ENCODE data around the gene SVOPL. TPM values are rescaled to one million over a fixed set of nuclear protein-coding genes. Genes with fewer than 3 reads are reported as not detected.

The SVOPL gene
- polyA plus RNA-seq, 3 donors = not detected

DNA sequence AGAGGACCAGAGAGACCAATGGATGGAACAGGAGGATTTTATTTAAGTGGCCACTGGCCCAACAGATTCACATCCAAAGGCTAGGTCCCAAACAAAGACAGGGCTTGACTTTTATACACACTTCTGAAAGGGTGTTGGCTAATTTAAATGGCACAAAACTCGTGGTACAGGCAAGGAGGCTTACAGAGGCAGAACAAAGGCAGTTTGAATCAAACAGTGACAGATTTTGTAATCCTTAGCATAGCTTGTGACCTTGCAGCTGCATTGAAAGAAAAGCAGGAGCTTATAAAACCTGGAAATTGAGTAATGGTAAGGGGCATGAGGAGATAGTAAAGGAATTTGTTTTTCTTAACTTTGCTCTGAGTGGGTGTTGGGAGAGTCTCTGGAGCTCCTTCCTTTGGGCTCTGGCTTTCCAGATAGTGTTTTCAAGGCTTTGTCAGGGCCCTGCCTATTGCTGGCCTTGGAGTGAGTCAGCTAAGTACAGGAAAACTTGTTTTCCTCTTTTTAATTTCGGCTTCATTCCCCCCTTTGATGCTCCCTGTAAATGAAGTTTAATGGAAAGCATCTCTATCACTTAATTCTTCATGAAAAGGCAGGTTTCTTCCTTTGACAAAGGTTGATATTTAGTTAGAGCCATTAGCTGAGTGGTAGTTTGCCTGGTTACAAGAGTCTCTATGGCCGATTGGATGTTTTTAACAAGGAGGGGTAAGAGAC, 144.2 kb downstream of the SVOPL start:
- Mint-ChIP-seq H3K4me1 (no peaks in the 10 kb centered on the region), H3K27me3 (ENCODE audit: low read depth in 3 of 3) (peaks cover 0 to 2% (median 2%) of the 10 kb centered on the region in 3 donors), H3K4me3 (no peak overlapping the region), H3K36me3 (peaks cover 86 to 94% of the 10 kb centered on the region in 2 donors), H3K9me3 (peaks cover 47 to 88% (median 76%) of the 10 kb centered on the region in 7 donors), H3K27ac (no peak overlapping the region)
- Histone ChIP-seq H3K4me1 (ENCODE audit: control insufficient read depth in 1 of 2, insufficient read depth in 2 of 2, low read length in 2 of 2) (no peaks in the 10 kb centered on the region), H3K4me2 (replicated peaks; ENCODE audit: extremely low read depth, low read length, poor library complexity, severe bottlenecking) (no peak overlapping the region), H3K4me3 (replicated peaks in 1 of 3; ENCODE audit: low read depth in 2 of 3, low read length in 3 of 3) (peak overlapping the region in 1 of 3 experiments; percentile 39), H3K9ac (ENCODE audit: insufficient read depth, low read length, poor library complexity, severe bottlenecking) (no peak overlapping the region), H4K20me1 (ENCODE audit: insufficient read depth, low read length) (no peaks in the 10 kb centered on the region), H3K27me3 (ENCODE audit: control insufficient read depth in 2 of 2, insufficient read depth in 2 of 2, low read length in 2 of 2) (no peaks in the 10 kb centered on the region), H3K79me2 (ENCODE audit: insufficient read depth, low read length) (peaks cover 3% of the 10 kb centered on the region), H3K36me3 (replicated peaks in 1 of 2; ENCODE audit: control insufficient read depth in 1 of 2, insufficient read depth in 2 of 2, low read length in 2 of 2) (peaks cover 95 to 100% of the 10 kb centered on the region in 2 donors), H3K9me3 (replicated peaks in 1 of 2; ENCODE audit: control insufficient read depth in 1 of 2, insufficient read depth in 1 of 2, low read length in 2 of 2) (peaks cover 70 to 98% of the 10 kb centered on the region in 2 donors), H2AFZ (ENCODE audit: insufficient read depth, low read depth, low read length, poor library complexity, severe bottlenecking) (no peak overlapping the region), H3K27ac (ENCODE audit: low read depth in 1 of 2, low read length in 2 of 2) (no peak overlapping the region)
- DNase-seq = no peak
- TF ChIP-seq, protein P1, sequence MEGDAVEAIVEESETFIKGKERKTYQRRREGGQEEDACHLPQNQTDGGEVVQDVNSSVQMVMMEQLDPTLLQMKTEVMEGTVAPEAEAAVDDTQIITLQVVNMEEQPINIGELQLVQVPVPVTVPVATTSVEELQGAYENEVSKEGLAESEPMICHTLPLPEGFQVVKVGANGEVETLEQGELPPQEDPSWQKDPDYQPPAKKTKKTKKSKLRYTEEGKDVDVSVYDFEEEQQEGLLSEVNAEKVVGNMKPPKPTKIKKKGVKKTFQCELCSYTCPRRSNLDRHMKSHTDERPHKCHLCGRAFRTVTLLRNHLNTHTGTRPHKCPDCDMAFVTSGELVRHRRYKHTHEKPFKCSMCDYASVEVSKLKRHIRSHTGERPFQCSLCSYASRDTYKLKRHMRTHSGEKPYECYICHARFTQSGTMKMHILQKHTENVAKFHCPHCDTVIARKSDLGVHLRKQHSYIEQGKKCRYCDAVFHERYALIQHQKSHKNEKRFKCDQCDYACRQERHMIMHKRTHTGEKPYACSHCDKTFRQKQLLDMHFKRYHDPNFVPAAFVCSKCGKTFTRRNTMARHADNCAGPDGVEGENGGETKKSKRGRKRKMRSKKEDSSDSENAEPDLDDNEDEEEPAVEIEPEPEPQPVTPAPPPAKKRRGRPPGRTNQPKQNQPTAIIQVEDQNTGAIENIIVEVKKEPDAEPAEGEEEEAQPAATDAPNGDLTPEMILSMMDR (IDR thresholded peaks at IDR 0.05) = no peak
- intact Hi-C loops (cut with micrococcal nuclease) = no loop called here
- 100% methylated on average over 1 of the region's 3 CpGs for WGBS (ENCODE audit: insufficient coverage)

DNA sequence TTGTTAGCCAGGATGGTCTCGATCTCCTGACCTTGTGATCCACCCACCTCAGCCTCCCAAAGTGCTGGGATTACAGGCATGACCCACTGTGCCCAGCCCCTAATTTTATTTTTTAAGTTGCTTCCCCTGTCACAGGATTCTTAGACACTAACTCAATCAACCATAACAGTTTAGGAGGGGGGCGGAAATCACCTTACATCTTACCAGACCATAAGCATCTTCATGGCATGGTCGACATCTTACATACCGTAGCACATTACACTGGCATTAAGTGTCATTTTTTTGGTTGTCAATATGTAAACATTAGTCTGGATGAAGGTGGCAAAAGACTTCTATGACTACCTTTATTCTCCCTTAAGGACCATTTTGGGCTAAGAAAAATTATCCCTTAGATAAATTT, 145.5 kb downstream of the SVOPL start:
- no peak overlapping the region for H3K4me3 Mint-ChIP-seq
- no peaks in the 10 kb centered on the region for H4K20me1 ChIP-seq (ENCODE audit: insufficient read depth, low read length)
- H3K27ac Mint-ChIP-seq = no peak overlapping the region
- H3K79me2 ChIP-seq (ENCODE audit: insufficient read depth, low read length) = peaks cover 3% of the 10 kb centered on the region
- H2AFZ ChIP-seq (ENCODE audit: insufficient read depth, low read depth, low read length, poor library complexity, severe bottlenecking) = no peak overlapping the region
- H3K9ac ChIP-seq (ENCODE audit: insufficient read depth, low read length, poor library complexity, severe bottlenecking) = no peak overlapping the region
- peaks cover 94 to 100% of the 10 kb centered on the region in 2 donors for H3K36me3 ChIP-seq (replicated peaks in 1 of 2; ENCODE audit: control insufficient read depth in 1 of 2, insufficient read depth in 2 of 2, low read length in 2 of 2)
- H3K27me3 Mint-ChIP-seq (ENCODE audit: low read depth in 3 of 3) = peaks cover 0 to 2% (median 2%) of the 10 kb centered on the region in 3 donors
- no peak for DNase-seq
- H3K4me3 ChIP-seq (replicated peaks in 1 of 3; ENCODE audit: low read depth in 2 of 3, low read length in 3 of 3) = peak overlapping the region in 1 of 3 experiments; percentile 4
- intact Hi-C loops (cut with micrococcal nuclease) = no loop called here
- no CpG with 5 or more reads among the region's 4 CpGs for WGBS (ENCODE audit: insufficient coverage)
- H3K4me2 ChIP-seq (replicated peaks; ENCODE audit: extremely low read depth, low read length, poor library complexity, severe bottlenecking) = no peak overlapping the region
- peaks cover 64 to 88% of the 10 kb centered on the region in 2 donors for H3K9me3 ChIP-seq (replicated peaks in 1 of 2; ENCODE audit: control insufficient read depth in 1 of 2, insufficient read depth in 1 of 2, low read length in 2 of 2)
- TF ChIP-seq, protein P1 (IDR thresholded peaks at IDR 0.05) = no peak
- H3K4me1 ChIP-seq (ENCODE audit: control insufficient read depth in 1 of 2, insufficient read depth in 2 of 2, low read length in 2 of 2) = no peaks in the 10 kb centered on the region
- peaks cover 84 to 96% of the 10 kb centered on the region in 2 donors for H3K36me3 Mint-ChIP-seq
- H3K9me3 Mint-ChIP-seq = peaks cover 38 to 78% (median 69%) of the 10 kb centered on the region in 7 donors
- H3K27me3 ChIP-seq (ENCODE audit: control insufficient read depth in 2 of 2, insufficient read depth in 2 of 2, low read length in 2 of 2) = no peaks in the 10 kb centered on the region
- no peaks in the 10 kb centered on the region for H3K4me1 Mint-ChIP-seq
- no peak overlapping the region for H3K27ac ChIP-seq (ENCODE audit: low read depth in 1 of 2, low read length in 2 of 2)

Measured in CD14-positive monocyte (primary cell).